Activated T-cell treated with anti-CD3 and anti-CD28 coated beads, Interleukin-2, amount 50 U/mL, for 1 hour (primary cell): ENCODE results near the gene CAMSAP1.

ENCODE experiments used
- DNase-seq: peaks from one replicate; pipeline ENCODE4 v3.0.0-alpha.2; 2020

The CAMSAP1 gene

GRCh38 chr9:135805422-135806022 lies 101.8 kb downstream of the CAMSAP1 start:
- no peak for DNase-seq

GRCh38 chr9:135804581-135805421 lies 102.5 kb downstream of the CAMSAP1 start:
- no peak for DNase-seq

- no peak for DNase-seq
Observed at GRCh38 chr9:135803441-135803840, 103.9 kb downstream of the CAMSAP1 start.

- DNase-seq = no peak
Observed at GRCh38 chr9:135802876-135803419, 104.4 kb downstream of the CAMSAP1 start.

GRCh38 chr9:135801070-135801469 lies 106.3 kb downstream of the CAMSAP1 start:
- DNase-seq = no peak

- DNase-seq = no peak
Observed at GRCh38 chr9:135799261-135799660, 108.1 kb downstream of the CAMSAP1 start.

GRCh38 chr9:135798263-135798585 lies 109.1 kb downstream of the CAMSAP1 start:
- DNase-seq = no peak

GRCh38 chr9:135797507-135798262 lies 109.7 kb downstream of the CAMSAP1 start:
- peak; percentile 28 for DNase-seq

GRCh38 chr9:135796784-135797485 lies 110.4 kb downstream of the CAMSAP1 start:
- no peak for DNase-seq

- no peak for DNase-seq
Observed at GRCh38 chr9:135795391-135795790, 112.0 kb downstream of the CAMSAP1 start.

GRCh38 chr9:135794361-135794885 lies 112.9 kb downstream of the CAMSAP1 start:
- DNase-seq = no peak

- no peak for DNase-seq
Observed at GRCh38 chr9:135794057-135794335, 113.3 kb downstream of the CAMSAP1 start.

GRCh38 chr9:135793221-135794056 lies 113.9 kb downstream of the CAMSAP1 start:
- no peak for DNase-seq

- DNase-seq = no peak
Observed at GRCh38 chr9:135792268-135793128, 114.8 kb downstream of the CAMSAP1 start.

- DNase-seq = no peak
Observed at GRCh38 chr9:135791431-135792267, 115.7 kb downstream of the CAMSAP1 start.

- no peak for DNase-seq
Observed at GRCh38 chr9:135790850-135791249, 116.5 kb downstream of the CAMSAP1 start.

GRCh38 chr9:135790356-135790755 lies 117.0 kb downstream of the CAMSAP1 start:
- DNase-seq = no peak

- no peak for DNase-seq
Observed at GRCh38 chr9:135789838-135790291, 117.5 kb downstream of the CAMSAP1 start.

- DNase-seq = no peak
Observed at GRCh38 chr9:135788576-135789300, 118.6 kb downstream of the CAMSAP1 start.
